Measurements from ENCODE around the gene RSRC1.

RSRC1 gene

DNA sequence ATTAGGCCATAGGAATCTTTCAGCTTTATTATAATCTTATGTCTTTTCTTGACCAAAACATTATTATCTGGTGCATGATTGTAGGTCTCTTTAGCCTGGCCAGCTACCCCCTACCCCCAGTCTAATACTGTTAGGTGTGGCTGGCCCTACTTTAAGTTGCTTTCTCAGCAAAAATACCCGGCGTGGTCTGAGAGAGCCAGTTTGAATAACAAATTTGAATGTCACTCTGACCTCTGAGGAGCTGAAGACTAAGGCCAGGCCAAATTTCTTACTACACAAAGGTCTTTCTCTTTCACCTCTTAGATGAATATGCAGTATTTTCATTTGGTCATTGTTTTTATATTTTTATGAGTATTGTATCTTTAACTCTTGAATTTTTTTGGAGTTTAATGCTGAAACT, 272.6 kb downstream of the RSRC1 start:
- ATAC-seq, result no peak
- no peak for TF ChIP-seq ISL1 (CRISPR knock-in tag; IDR thresholded peaks at IDR 0.05)
- TF ChIP-seq GLIS3 (CRISPR knock-in tag; IDR thresholded peaks at IDR 0.05), result no peak
- TF ChIP-seq ARNTL (CRISPR knock-in tag; IDR thresholded peaks at IDR 0.05; ENCODE audit: borderline replicate concordance, low read depth), result no peak

DNA sequence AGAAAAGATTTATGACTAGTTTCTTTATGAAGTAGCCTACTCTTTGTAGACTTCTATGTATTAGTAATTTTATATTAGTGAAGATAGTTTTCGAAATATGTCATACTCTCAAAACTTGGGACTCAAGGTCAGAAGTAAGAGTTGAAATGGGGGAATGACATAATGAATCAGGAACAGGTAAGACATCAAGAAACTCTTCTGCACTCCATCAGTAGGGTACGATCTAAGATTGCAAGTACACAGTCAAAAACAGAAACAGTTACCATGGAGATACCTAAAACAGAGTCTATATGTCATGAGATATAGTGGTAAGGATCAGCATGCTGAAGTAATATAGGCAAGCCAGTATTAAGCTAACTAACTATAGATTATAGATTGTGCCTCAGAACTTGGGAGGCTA, 274.1 kb downstream of the RSRC1 start:
- TF ChIP-seq ZNF70 (CRISPR knock-in tag; IDR thresholded peaks at IDR 0.05), result no peak
- TF ChIP-seq BACH2 (CRISPR knock-in tag; IDR thresholded peaks at IDR 0.05; ENCODE audit: borderline replicate concordance), result no peak
- no peak for ATAC-seq

DNA sequence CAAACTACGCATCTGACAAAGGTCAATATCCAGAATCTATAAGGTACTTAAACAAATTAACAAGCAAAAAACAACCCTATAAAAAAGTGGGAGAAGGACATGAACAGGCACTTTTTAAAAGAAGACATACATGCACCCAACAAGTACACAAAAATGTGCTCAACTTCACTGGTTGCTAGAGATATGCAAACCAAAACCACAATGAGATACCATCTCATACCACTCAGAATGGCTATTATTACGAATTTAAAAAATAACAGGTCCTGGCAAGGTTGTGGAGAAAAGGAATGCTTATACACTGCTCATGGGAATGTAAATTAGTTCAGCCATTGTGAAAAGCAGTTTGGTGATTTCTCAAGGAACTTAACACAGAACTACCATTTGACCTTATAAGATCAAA, 285.5 kb downstream of the RSRC1 start:
- TF ChIP-seq ZC3H10 (CRISPR knock-in tag; IDR thresholded peaks at IDR 0.05) (no peak), ARNTL (CRISPR knock-in tag; IDR thresholded peaks at IDR 0.05; ENCODE audit: borderline replicate concordance, low read depth) (no peak), PATZ1 (CRISPR knock-in tag; IDR thresholded peaks at IDR 0.05; ENCODE audit: borderline replicate concordance) (no peak), TOX (CRISPR knock-in tag; IDR thresholded peaks at IDR 0.05; ENCODE audit: borderline replicate concordance) (no peak), ZNF565 (CRISPR knock-in tag; conservative IDR thresholded peaks at IDR 0.05; ENCODE audit: low read depth) (no peak), ZFP30 (CRISPR knock-in tag; IDR thresholded peaks at IDR 0.05) (no peak), OSR1 (CRISPR knock-in tag; IDR thresholded peaks at IDR 0.05) (no peak), RARB (CRISPR knock-in tag; IDR thresholded peaks at IDR 0.05) (no peak), ZNF8 (CRISPR knock-in tag; IDR thresholded peaks at IDR 0.05) (no peak), CSDC2 (CRISPR knock-in tag; IDR thresholded peaks at IDR 0.05) (no peak), ZNF70 (CRISPR knock-in tag; IDR thresholded peaks at IDR 0.05) (no peak), ESRRG (CRISPR knock-in tag; IDR thresholded peaks at IDR 0.05) (no peak), BACH2 (CRISPR knock-in tag; IDR thresholded peaks at IDR 0.05; ENCODE audit: borderline replicate concordance) (no peak), PPARA (CRISPR knock-in tag; IDR thresholded peaks at IDR 0.05; ENCODE audit: borderline replicate concordance) (no peak)
- TF ChIP-seq, protein P1, sequence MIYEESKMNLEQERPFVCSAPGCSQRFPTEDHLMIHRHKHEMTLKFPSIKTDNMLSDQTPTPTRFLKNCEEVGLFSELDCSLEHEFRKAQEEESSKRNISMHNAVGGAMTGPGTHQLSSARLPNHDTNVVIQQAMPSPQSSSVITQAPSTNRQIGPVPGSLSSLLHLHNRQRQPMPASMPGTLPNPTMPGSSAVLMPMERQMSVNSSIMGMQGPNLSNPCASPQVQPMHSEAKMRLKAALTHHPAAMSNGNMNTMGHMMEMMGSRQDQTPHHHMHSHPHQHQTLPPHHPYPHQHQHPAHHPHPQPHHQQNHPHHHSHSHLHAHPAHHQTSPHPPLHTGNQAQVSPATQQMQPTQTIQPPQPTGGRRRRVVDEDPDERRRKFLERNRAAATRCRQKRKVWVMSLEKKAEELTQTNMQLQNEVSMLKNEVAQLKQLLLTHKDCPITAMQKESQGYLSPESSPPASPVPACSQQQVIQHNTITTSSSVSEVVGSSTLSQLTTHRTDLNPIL (CRISPR knock-in tag; IDR thresholded peaks at IDR 0.05; ENCODE audit: low read depth), result no peak
- TF ChIP-seq, protein P2, sequence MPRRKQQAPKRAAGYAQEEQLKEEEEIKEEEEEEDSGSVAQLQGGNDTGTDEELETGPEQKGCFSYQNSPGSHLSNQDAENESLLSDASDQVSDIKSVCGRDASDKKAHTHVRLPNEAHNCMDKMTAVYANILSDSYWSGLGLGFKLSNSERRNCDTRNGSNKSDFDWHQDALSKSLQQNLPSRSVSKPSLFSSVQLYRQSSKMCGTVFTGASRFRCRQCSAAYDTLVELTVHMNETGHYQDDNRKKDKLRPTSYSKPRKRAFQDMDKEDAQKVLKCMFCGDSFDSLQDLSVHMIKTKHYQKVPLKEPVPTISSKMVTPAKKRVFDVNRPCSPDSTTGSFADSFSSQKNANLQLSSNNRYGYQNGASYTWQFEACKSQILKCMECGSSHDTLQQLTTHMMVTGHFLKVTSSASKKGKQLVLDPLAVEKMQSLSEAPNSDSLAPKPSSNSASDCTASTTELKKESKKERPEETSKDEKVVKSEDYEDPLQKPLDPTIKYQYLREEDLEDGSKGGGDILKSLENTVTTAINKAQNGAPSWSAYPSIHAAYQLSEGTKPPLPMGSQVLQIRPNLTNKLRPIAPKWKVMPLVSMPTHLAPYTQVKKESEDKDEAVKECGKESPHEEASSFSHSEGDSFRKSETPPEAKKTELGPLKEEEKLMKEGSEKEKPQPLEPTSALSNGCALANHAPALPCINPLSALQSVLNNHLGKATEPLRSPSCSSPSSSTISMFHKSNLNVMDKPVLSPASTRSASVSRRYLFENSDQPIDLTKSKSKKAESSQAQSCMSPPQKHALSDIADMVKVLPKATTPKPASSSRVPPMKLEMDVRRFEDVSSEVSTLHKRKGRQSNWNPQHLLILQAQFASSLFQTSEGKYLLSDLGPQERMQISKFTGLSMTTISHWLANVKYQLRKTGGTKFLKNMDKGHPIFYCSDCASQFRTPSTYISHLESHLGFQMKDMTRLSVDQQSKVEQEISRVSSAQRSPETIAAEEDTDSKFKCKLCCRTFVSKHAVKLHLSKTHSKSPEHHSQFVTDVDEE (CRISPR knock-in tag; IDR thresholded peaks at IDR 0.05), result no peak
- no peak for ATAC-seq

DNA sequence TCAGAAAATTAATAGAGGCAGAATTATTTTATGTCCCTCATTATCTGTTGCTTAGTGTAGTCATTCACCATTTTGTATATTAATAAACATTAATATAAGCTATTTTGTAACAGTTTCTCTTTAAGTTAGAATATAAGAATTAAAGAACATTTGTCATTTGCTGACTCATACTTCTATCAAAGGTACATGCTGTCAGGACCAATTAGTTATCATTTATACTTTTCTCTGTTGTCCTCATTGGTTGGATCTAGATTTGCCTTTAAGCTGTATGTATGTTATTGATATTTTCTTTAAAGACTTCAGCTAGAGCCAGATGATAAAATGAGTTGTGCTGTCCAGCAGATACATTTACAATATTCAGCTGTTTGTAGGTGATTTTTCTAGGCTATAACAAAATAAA, 292.7 kb downstream of the RSRC1 start:
- ATAC-seq, result no peak
- TF ChIP-seq CSRNP3 (CRISPR knock-in tag; IDR thresholded peaks at IDR 0.05) (no peak), ISL1 (CRISPR knock-in tag; IDR thresholded peaks at IDR 0.05) (no peak), POU6F1 (CRISPR knock-in tag; IDR thresholded peaks at IDR 0.05; ENCODE audit: borderline replicate concordance, low read depth) (no peak), ZNF565 (CRISPR knock-in tag; conservative IDR thresholded peaks at IDR 0.05; ENCODE audit: low read depth) (no peak), ARNTL (CRISPR knock-in tag; IDR thresholded peaks at IDR 0.05; ENCODE audit: borderline replicate concordance, low read depth) (no peak), CSDC2 (CRISPR knock-in tag; IDR thresholded peaks at IDR 0.05) (no peak)

Data from SK-N-SH treated with all-trans-retinoic acid at 6 μM for 48 hours (cell line).